GM12874 (cell line): Measurements from ENCODE around the gene MRC1.

Experiments
- CTCF ChIP-seq: IDR thresholded peaks from 2 replicates; pipeline ENCODE4 v1.5.1; 2011; ENCODE audit warnings: low read depth, mild to moderate bottlenecking, control low read depth, low read length, moderate library complexity; ENCODE audit not compliant: insufficient read depth

The MRC1 gene

GRCh38 chr10:17905491-17905890 is 96.3 kb downstream of the MRC1 start:
- TF ChIP-seq CTCF = no peak

DNA sequence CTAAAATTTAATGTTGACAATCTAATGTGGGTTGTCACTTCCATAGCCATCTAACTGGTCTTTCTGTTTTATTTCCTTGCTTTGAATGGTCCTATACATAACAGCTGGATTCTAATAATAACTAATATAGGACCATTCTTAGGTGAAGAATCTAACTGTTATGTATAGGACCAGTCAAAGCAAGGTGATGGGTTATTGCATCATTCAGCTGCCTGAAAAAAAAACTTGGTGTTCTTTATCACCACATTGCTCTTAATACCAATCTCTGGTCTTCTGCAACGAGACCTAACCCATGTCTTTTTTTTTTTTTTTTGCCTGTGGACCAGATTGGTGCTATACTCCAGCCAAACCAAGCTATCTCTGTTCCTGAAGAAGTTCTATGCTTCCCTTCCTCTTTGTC is 96.9 kb downstream of the MRC1 start:
- no peak for TF ChIP-seq CTCF

DNA sequence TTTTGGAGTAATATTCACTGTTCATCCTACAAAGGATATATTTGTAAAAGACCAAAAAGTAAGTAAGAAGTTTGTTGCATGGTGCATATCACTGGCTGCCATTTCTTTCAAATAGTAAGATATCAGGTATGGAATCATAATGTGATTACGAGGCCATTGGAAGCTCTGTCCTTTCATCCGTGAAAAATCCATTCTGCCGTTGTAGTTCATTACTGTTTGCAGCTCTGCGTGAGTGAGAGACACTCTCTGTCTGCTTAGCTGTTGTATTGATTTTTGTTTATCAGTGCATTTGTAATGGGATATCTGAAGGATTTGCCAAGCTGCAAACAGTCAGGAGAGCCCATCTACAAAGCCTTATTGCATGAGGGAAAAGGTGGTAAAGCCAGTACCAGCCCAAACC is 98.5 kb downstream of the MRC1 start:
- TF ChIP-seq CTCF = no peak

DNA sequence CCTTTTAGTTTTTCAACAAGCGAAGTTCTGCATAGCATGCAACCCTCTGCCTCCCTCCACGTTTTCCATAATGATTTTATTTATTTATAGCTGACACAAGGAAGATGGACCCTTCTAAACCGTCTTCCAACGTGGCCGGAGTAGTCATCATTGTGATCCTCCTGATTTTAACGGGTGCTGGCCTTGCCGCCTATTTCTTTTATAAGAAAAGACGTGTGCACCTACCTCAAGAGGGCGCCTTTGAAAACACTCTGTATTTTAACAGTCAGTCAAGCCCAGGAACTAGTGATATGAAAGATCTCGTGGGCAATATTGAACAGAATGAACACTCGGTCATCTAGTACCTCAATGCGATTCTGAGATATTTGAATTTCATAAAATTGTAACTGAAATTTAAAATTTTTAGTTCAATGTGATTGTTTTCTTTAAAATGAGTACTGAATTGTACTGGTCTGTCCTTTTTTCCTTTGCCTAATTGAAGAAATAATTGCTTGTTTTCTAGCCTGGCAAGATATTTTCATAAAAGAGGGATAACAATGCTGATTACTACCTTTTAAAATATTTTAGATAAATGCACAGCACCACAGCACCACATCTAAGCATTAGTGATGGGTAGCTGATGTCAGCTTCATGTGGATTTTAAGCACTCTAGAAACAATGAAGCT is 101.1 kb downstream of the MRC1 start:
- TF ChIP-seq CTCF = peak; percentile 48; the same call in 1 of the 2 replicates

GRCh38 chr10:17912754-17913153 is 103.6 kb downstream of the MRC1 start:
- no peak for TF ChIP-seq CTCF

DNA sequence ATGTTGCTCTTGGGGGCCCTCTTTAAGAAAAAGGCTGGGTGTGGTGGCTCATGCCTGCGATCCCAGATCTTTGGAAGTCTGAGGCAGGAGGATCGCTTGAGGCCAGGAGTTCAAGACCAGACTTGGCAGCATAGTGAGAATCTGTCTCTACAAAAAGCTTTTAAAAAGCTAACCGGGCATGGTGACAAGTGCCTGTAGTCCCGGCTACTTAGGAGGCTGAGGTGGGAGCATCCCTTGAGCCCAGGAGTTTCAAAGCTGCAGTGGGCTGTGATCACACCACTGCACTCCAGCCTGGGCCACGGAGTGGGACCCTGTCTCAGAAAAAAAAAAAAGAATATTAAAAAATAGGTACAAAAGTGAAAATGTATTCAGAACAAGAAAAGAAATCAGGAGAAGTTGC is 104.5 kb downstream of the MRC1 start:
- TF ChIP-seq CTCF = no peak

DNA sequence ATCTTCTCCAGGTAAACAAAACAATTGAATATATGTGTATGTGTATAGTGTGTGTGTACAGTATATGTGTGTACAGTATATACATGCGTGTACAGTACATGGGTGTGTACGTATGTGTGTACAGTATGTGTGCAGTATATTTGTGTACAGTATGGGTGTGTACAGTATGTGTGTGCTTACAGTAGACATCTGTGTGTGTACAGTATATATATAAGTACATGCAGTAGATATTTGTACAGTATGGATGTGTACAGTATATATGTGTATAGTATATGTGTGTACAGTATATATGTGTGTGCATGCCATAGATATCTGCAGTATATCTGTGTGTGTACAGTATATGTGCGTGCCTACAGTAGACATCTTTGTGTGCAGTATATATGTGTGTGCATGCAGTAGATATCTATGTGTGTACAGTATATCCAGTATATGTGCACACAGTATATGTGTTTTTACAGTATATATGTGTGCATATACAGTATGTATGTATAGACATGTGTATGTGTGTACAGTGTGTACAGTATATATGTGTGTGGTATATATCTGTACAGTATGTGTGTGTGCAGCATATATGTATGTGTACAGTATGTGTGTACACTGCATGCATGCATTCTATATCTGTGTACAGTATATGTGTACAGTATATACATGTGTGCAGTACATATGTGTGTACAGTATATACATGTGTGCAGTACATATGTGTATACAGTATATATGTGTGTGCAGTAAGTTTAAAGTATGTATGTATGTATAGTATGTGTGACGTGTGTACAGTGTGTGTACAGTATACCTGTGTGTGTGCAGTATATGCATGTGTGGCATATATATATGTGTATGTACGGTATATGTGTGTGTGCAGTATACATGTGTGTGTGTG is 105.3 kb downstream of the MRC1 start:
- no peak for TF ChIP-seq CTCF
